Measurements from ENCODE around the gene MBP.

The MBP gene

GRCh38 chr18:77054288-77054605 is 78.3 kb downstream of the MBP start:
- peak; percentile 82 to 84 for DNase-seq (ENCODE audit: low read depth in 1 of 2, low spot score in 1 of 2)
- H3K4me3 ChIP-seq (replicated peaks; ENCODE audit: insufficient read depth, low read length): peak overlapping the region; percentile 1; the same call in 1 of the 2 replicates
- TF ChIP-seq CTCF (IDR thresholded peaks at IDR 0.05; ENCODE audit: insufficient read depth, low read length): no peak
- TF ChIP-seq POLR2AphosphoS5 (IDR thresholded peaks at IDR 0.05; ENCODE audit: low read depth): peak; percentile 66; the same call in 1 of the 2 replicates

GRCh38 chr18:77053616-77054287 is 78.8 kb downstream of the MBP start:
- no peak for DNase-seq (ENCODE audit: low read depth in 1 of 2, low spot score in 1 of 2)
- Histone ChIP-seq H3K4me3 (replicated peaks; ENCODE audit: insufficient read depth, low read length) (no peak overlapping the region), H3K27me3 (ENCODE audit: insufficient read depth, poor library complexity, severe bottlenecking) (no peaks in the 10 kb centered on the region), H3K27ac (replicated peaks) (peak overlapping the region; percentile 93)
- no peak for TF ChIP-seq SPI1 (IDR thresholded peaks at IDR 0.05; ENCODE audit: borderline replicate concordance, low read depth)
- no peak for TF ChIP-seq CTCF (IDR thresholded peaks at IDR 0.05; ENCODE audit: insufficient read depth, low read length)
- TF ChIP-seq GABPA (IDR thresholded peaks at IDR 0.05; ENCODE audit: low read depth): no peak
- no peak for TF ChIP-seq REST (IDR thresholded peaks at IDR 0.05; ENCODE audit: insufficient replicate concordance, low read depth)
- TF ChIP-seq POLR2AphosphoS5 (IDR thresholded peaks at IDR 0.05; ENCODE audit: low read depth): no peak

More at GRCh38 chr18:77054288-77054605, 78.3 kb downstream of the MBP start:
- Histone ChIP-seq H3K27me3 (ENCODE audit: insufficient read depth, poor library complexity, severe bottlenecking) (no peaks in the 10 kb centered on the region), H3K27ac (replicated peaks) (peak overlapping the region; percentile 93)

- peak in 1 of 2 experiments; percentile 97 for DNase-seq (ENCODE audit: low read depth in 1 of 2, low spot score in 1 of 2)
- Histone ChIP-seq H3K27me3 (ENCODE audit: insufficient read depth, poor library complexity, severe bottlenecking) (no peaks in the 10 kb centered on the region), H3K27ac (replicated peaks) (peak overlapping the region; percentile 93), H3K4me3 (replicated peaks; ENCODE audit: insufficient read depth, low read length) (no peak overlapping the region)
- no peak for TF ChIP-seq REST (IDR thresholded peaks at IDR 0.05; ENCODE audit: insufficient replicate concordance, low read depth)
- peak; percentile 92 for TF ChIP-seq POLR2AphosphoS5 (IDR thresholded peaks at IDR 0.05; ENCODE audit: low read depth)
- peak; percentile 59; the same call in 1 of the 2 replicates for TF ChIP-seq SPI1 (IDR thresholded peaks at IDR 0.05; ENCODE audit: borderline replicate concordance, low read depth)
Observed at GRCh38 chr18:77052983-77053309, 79.6 kb downstream of the MBP start.

GRCh38 chr18:77052297-77052982 is 80.1 kb downstream of the MBP start:
- TF ChIP-seq GABPA (IDR thresholded peaks at IDR 0.05; ENCODE audit: low read depth) (no peak), SPI1 (IDR thresholded peaks at IDR 0.05; ENCODE audit: borderline replicate concordance, low read depth) (no peak), POLR2AphosphoS5 (IDR thresholded peaks at IDR 0.05; ENCODE audit: low read depth) (no peak), REST (IDR thresholded peaks at IDR 0.05; ENCODE audit: insufficient replicate concordance, low read depth) (no peak), CTCF (IDR thresholded peaks at IDR 0.05; ENCODE audit: insufficient read depth, low read length) (no peak)
- no peak for DNase-seq (ENCODE audit: low read depth in 1 of 2, low spot score in 1 of 2)
- no peaks in the 10 kb centered on the region for H3K27me3 ChIP-seq (ENCODE audit: insufficient read depth, poor library complexity, severe bottlenecking)
- no peak overlapping the region for H3K4me3 ChIP-seq (replicated peaks; ENCODE audit: insufficient read depth, low read length)
- peak overlapping the region; percentile 93 for H3K27ac ChIP-seq (replicated peaks)

All from HL-60 (cell line).